Panc1 (cell line): ENCODE measurements around the gene CABCOCO1. TPM values are rescaled to one million over a fixed set of nuclear protein-coding genes. Genes with fewer than 3 reads are reported as not detected.

Source experiments
- ATAC-seq: fragments of 200-7000 bp; cut with Tn5 transposase; 2 replicates; pipeline ENCODE4 v1.9.1; 2020; ENCODE audit warnings: mild to moderate bottlenecking, moderate library complexity
- BruUV-seq: library from RNA; stranded (reverse); fragments of 400-500 nt; replicated peaks from 2 replicates; lab custom pipeline; 2021; lab: Mats Ljungman, UMichigan
- CTCF ChIA-PET: fragments of 300-600 bp; sonication (Branson Sonifier 250); formaldehyde crosslinking; loops from one replicate; lab custom pipeline; 2022; ENCODE audit warnings: antibody characterized with exemption; lab: Charles Lee
- POLR2A ChIA-PET: fragments of 300-600 bp; sonication (Branson Sonifier 250); formaldehyde crosslinking; loops from one replicate; lab custom pipeline; 2022; ENCODE audit warnings: antibody characterized with exemption; lab: Charles Lee
- DNase-seq: peaks from one replicate; pipeline ENCODE4 v3.0.0-alpha.2; 2010; ENCODE audit warnings: low read depth, low spot score
- H3K27ac ChIP-seq: 2 replicates; pipeline ENCODE4 v1.5.1; 2011; ENCODE audit warnings: mild to moderate bottlenecking, low read length, inconsistent platforms
- H3K27me3 ChIP-seq: fragments of 200-500 bp; sonication (Bioruptor generic); 2 replicates; pipeline ENCODE4 v1.6.0; 2014; ENCODE audit warnings: low read length, inconsistent platforms; ENCODE audit not compliant: control insufficient read depth, insufficient read depth
- H3K36me3 ChIP-seq: fragments of 200-500 bp; sonication (Bioruptor generic); 2 replicates; pipeline ENCODE4 v1.5.1; 2014; ENCODE audit warnings: inconsistent platforms, mild to moderate bottlenecking, low read length, moderate library complexity; ENCODE audit not compliant: control insufficient read depth, insufficient read depth
- H3K4me1 ChIP-seq: 2 replicates; pipeline ENCODE4 v1.5.1; 2011; ENCODE audit warnings: inconsistent platforms, mild to moderate bottlenecking, low read length, moderate library complexity; ENCODE audit not compliant: control insufficient read depth, insufficient read depth
- H3K4me3 ChIP-seq, 2 experiments: 2 replicates each; pipeline ENCODE4 v1.5.1; 2011 to 2012; ENCODE audit warnings: low read depth in 2 of 2, low read length in 2 of 2, mild to moderate bottlenecking in 2 of 2, inconsistent platforms in 1 of 2, moderate library complexity in 1 of 2
- H3K9me3 ChIP-seq: fragments of 200-500 bp; sonication (Bioruptor generic); 2 replicates; pipeline ENCODE4 v1.5.1; 2014; ENCODE audit warnings: low read depth, mild to moderate bottlenecking, inconsistent platforms, low read length, moderate library complexity; ENCODE audit not compliant: control insufficient read depth, insufficient read depth
- POLR2AphosphoS5 ChIP-seq: IDR thresholded peaks from 2 replicates; pipeline ENCODE4 v1.6.1; 2012; ENCODE audit warnings: mild to moderate bottlenecking, low read depth, low read length, moderate library complexity
- SIN3A ChIP-seq: IDR thresholded peaks from 2 replicates; pipeline ENCODE4 v1.6.1; 2012; ENCODE audit warnings: low read depth, mild to moderate bottlenecking, low read length, moderate library complexity, borderline replicate concordance; ENCODE audit not compliant: insufficient read depth
- TCF7L2 ChIP-seq: IDR thresholded peaks from 2 replicates; pipeline ENCODE4 v1.6.1; 2011; ENCODE audit warnings: mild to moderate bottlenecking, low read depth, low read length, inconsistent platforms
- in situ Hi-C: cut with HindIII; loops from 2 replicates; pipeline ENCODE4 v1.10.0; 2016; ENCODE audit warnings: low sequenced_read_pairs, low pct_unique_long_range_greater_than_20kb
- intact Hi-C: fragments of 100-400 bp; cut with micrococcal nuclease; formaldehyde crosslinking; loops from one replicate; pipeline ENCODE4 v1.10.0; 2022; ENCODE audit not compliant: unreplicated experiment
- total RNA-seq: library from RNA; stranded (reverse); gene quantifications from one replicate; pipeline ENCODE4 v1.2.1, GENCODE V29; 2021; ENCODE audit not compliant: unreplicated experiment
- TF ChIP-seq, protein P1 (sequence below), 2 experiments: IDR thresholded peaks; 2 replicates each; pipeline ENCODE4 v1.6.1; 2011 to 2012; ENCODE audit warnings: low read depth in 2 of 2, control low read depth in 1 of 2, low read length in 1 of 2, mild to moderate bottlenecking in 1 of 2, moderate library complexity in 1 of 2; ENCODE audit not compliant: insufficient read depth in 1 of 2
- TF ChIP-seq, protein P2 (sequence below): fragments of 450-650 bp; IDR thresholded peaks from 2 replicates; pipeline ENCODE4 v1.5.1; 2017; ENCODE audit warnings: mild to moderate bottlenecking

Gene CABCOCO1
- total RNA-seq, 1 experiment from 2014 or later: 4.0 TPM

DNA sequence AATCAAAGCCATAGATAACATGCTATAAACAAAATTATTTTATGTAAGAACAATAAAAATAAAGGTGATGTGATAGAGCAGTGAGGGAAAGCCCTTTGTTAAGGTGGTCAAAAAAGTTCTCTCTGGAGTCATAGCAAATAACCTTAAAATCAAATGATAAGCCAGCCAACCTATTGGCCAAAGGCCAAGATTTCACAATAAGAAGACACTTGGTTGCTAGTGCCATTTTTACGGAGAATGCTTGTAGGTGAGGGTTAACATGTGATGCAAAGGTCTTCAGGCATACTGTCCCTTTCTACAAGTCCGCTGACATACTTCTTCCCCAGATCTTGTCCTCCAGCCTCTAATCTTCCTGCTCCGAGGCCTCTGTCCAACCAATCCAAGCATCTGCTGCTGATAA is 140.5 kb downstream of the CABCOCO1 start:
- BruUV-seq: no TSS peak

GRCh38 chr10:61804414-61804813 is 141.7 kb downstream of the CABCOCO1 start:
- intact Hi-C loops: no loop called here
- no peaks in the 10 kb centered on the region for H3K9me3 ChIP-seq
- in situ Hi-C loops: no loop called here
- CTCF ChIA-PET: interaction anchor here (0.5 kb wide), 1 partner anchor 33 kb away, joined by 3 read pairs; no protein-coding TSS in a partner anchor
- no peaks in the 10 kb centered on the region for H3K27me3 ChIP-seq
- no peak for TF ChIP-seq TCF7L2
- TF ChIP-seq POLR2AphosphoS5: no peak
- TF ChIP-seq, protein P1, sequence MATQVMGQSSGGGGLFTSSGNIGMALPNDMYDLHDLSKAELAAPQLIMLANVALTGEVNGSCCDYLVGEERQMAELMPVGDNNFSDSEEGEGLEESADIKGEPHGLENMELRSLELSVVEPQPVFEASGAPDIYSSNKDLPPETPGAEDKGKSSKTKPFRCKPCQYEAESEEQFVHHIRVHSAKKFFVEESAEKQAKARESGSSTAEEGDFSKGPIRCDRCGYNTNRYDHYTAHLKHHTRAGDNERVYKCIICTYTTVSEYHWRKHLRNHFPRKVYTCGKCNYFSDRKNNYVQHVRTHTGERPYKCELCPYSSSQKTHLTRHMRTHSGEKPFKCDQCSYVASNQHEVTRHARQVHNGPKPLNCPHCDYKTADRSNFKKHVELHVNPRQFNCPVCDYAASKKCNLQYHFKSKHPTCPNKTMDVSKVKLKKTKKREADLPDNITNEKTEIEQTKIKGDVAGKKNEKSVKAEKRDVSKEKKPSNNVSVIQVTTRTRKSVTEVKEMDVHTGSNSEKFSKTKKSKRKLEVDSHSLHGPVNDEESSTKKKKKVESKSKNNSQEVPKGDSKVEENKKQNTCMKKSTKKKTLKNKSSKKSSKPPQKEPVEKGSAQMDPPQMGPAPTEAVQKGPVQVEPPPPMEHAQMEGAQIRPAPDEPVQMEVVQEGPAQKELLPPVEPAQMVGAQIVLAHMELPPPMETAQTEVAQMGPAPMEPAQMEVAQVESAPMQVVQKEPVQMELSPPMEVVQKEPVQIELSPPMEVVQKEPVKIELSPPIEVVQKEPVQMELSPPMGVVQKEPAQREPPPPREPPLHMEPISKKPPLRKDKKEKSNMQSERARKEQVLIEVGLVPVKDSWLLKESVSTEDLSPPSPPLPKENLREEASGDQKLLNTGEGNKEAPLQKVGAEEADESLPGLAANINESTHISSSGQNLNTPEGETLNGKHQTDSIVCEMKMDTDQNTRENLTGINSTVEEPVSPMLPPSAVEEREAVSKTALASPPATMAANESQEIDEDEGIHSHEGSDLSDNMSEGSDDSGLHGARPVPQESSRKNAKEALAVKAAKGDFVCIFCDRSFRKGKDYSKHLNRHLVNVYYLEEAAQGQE (IDR thresholded peaks at IDR 0.05; ENCODE audit: insufficient read depth in 1 of 2, low read depth in 2 of 2, low read length in 1 of 2): no peak
- TF ChIP-seq, protein P2, sequence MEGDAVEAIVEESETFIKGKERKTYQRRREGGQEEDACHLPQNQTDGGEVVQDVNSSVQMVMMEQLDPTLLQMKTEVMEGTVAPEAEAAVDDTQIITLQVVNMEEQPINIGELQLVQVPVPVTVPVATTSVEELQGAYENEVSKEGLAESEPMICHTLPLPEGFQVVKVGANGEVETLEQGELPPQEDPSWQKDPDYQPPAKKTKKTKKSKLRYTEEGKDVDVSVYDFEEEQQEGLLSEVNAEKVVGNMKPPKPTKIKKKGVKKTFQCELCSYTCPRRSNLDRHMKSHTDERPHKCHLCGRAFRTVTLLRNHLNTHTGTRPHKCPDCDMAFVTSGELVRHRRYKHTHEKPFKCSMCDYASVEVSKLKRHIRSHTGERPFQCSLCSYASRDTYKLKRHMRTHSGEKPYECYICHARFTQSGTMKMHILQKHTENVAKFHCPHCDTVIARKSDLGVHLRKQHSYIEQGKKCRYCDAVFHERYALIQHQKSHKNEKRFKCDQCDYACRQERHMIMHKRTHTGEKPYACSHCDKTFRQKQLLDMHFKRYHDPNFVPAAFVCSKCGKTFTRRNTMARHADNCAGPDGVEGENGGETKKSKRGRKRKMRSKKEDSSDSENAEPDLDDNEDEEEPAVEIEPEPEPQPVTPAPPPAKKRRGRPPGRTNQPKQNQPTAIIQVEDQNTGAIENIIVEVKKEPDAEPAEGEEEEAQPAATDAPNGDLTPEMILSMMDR: no peak
- no peak for TF ChIP-seq SIN3A
- no peak overlapping the region for H3K4me3 ChIP-seq
- no peaks in the 10 kb centered on the region for H3K36me3 ChIP-seq
- DNase-seq (no peak), ATAC-seq (no peak)
- H3K4me1 ChIP-seq: no peaks in the 10 kb centered on the region
- H3K27ac ChIP-seq: peak overlapping the region; percentile 5; the same call in 1 of the 2 replicates
- BruUV-seq: no TSS peak
- POLR2A ChIA-PET: no interaction called here

More for the DNA sequence above, 140.5 kb downstream of the CABCOCO1 start:
- Histone ChIP-seq H3K4me1 (no peaks in the 10 kb centered on the region), H3K9me3 (no peaks in the 10 kb centered on the region), H3K27me3 (no peaks in the 10 kb centered on the region), H3K4me3 (no peak overlapping the region), H3K27ac (peak overlapping the region; percentile 17; the same call in 1 of the 2 replicates), H3K36me3 (no peaks in the 10 kb centered on the region)
- ChIA-PET CTCF (no interaction called here), POLR2A (no interaction called here)
- TF ChIP-seq, protein P1 (IDR thresholded peaks at IDR 0.05; ENCODE audit: insufficient read depth in 1 of 2, low read depth in 2 of 2, low read length in 1 of 2): no peak
- TF ChIP-seq, protein P2: no peak
- no peak for TF ChIP-seq SIN3A
- TF ChIP-seq TCF7L2: no peak
- TF ChIP-seq POLR2AphosphoS5: no peak
- ATAC-seq (no peak), DNase-seq (no peak)
- intact Hi-C loops (no loop called here), in situ Hi-C loops (no loop called here)
